ENCODE data around the gene PSMB4.

GRCh38 chr1:151352021-151352718 is 47.2 kb upstream of the PSMB4 start:
- TF ChIP-seq CTCF (IDR thresholded peaks at IDR 0.05) (no peak), POLR2A (IDR thresholded peaks at IDR 0.05) (no peak)
